Keratinocyte (primary cell): ENCODE data around the gene FUZ.

Experiments used
- CTCF ChIP-seq, 3 experiments: IDR thresholded peaks in 1 of 3; conservative IDR thresholded peaks in 1 of 3; optimal IDR thresholded peaks in 1 of 3; 2 replicates in 2 of 3; 3 replicates in 1 of 3; pipeline versions ENCODE3 to v1.5.1; 2011; ENCODE audit warnings: low read length in 3 of 3, mild to moderate bottlenecking in 3 of 3, moderate library complexity in 2 of 3, control low read depth in 1 of 3, inconsistent platforms in 1 of 3; ENCODE audit not compliant: insufficient read depth in 2 of 3; ENCODE audit errors: extremely low read depth in 1 of 3
- EZH2 ChIP-seq: IDR thresholded peaks from one replicate; pipeline ENCODE4 v1.6.1; 2012; ENCODE audit warnings: inconsistent platforms, mild to moderate bottlenecking, low read length, moderate library complexity

DNA sequence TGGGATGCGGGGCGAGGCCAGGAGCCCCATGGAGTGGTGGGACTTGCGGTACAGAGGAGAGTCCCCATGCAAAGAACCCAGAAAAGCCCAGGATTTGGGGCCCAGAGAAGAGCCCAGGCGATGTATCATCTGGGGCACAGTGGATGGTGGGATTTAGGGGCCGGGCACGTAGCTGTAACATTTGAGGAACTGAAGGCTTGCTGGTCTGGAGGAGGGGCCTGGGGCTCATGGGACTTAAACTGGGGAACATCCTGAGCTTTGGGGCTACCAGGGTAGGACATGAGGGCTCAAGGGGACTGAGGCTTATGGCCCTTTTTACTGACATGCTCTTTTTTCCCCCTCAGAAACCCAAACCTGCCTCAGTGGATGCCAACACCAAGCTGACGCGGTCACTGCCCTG lies 18.5 kb upstream of the FUZ start:
- no peak for TF ChIP-seq CTCF (optimal IDR thresholded peaks at IDR 0.05 in 1 of 3, IDR thresholded peaks at IDR 0.05 in 1 of 3, conservative IDR thresholded peaks at IDR 0.05 in 1 of 3; ENCODE audit: extremely low read depth in 1 of 3, insufficient read depth in 2 of 3, low read length in 3 of 3)
- TF ChIP-seq EZH2 = no peak
